ENCODE results near the gene SMYD3. TPM values are rescaled to one million over a fixed set of nuclear protein-coding genes. Genes with fewer than 3 reads are reported as not detected.

SMYD3 gene
- total RNA-seq, 2 donors from 2014 or later, result 23.8 to 34.0 TPM

- H3K27me3 Mint-ChIP-seq, result no peaks in the 10 kb centered on the region
- ATAC-seq (replicated peaks), result no peak
- no peaks in the 10 kb centered on the region for H3K36me3 Mint-ChIP-seq (ENCODE audit: low read depth)
- no peak overlapping the region for H3K4me3 Mint-ChIP-seq
- no peak overlapping the region for H3K27ac Mint-ChIP-seq
- no peaks in the 10 kb centered on the region for H3K9me3 Mint-ChIP-seq
- H3K4me1 Mint-ChIP-seq, result no peaks in the 10 kb centered on the region
Measured at GRCh38 chr1:246104927-246105326, 402.2 kb downstream of the SMYD3 start.

GRCh38 chr1:246099570-246099969 is 407.5 kb downstream of the SMYD3 start:
- Mint-ChIP-seq H3K9me3 (no peaks in the 10 kb centered on the region), H3K4me3 (no peak overlapping the region), H3K36me3 (ENCODE audit: low read depth) (no peaks in the 10 kb centered on the region), H3K4me1 (no peaks in the 10 kb centered on the region), H3K27ac (no peak overlapping the region), H3K27me3 (no peaks in the 10 kb centered on the region)
- no peak for ATAC-seq (replicated peaks)

DNA sequence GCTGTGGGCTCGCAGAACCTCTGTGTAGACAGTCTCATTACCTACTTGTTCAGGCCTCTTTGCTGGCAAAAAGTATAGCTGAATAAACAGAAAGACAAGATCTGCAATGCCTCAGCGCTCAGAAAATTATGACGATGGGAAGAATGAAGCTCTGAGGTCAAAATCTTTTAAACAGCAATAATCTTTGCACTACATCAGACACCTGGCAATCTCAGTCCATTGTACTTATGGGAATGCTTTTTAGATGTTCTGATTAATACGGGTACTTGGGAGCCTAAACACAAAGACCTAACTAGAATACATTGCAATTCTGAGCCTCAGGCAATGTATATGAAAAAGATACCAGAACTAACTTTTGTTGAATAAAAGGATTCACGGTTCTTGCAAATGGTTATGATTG is 410.7 kb downstream of the SMYD3 start:
- Mint-ChIP-seq H3K36me3 (ENCODE audit: low read depth) (no peaks in the 10 kb centered on the region), H3K4me1 (no peaks in the 10 kb centered on the region), H3K27me3 (no peaks in the 10 kb centered on the region), H3K9me3 (no peaks in the 10 kb centered on the region), H3K27ac (no peak overlapping the region), H3K4me3 (no peak overlapping the region)
- no peak for ATAC-seq (replicated peaks)

- no peaks in the 10 kb centered on the region for H3K36me3 Mint-ChIP-seq (ENCODE audit: low read depth)
- no peak for ATAC-seq (replicated peaks)
- H3K4me3 Mint-ChIP-seq, result no peak overlapping the region
- H3K4me1 Mint-ChIP-seq, result no peaks in the 10 kb centered on the region
- H3K27ac Mint-ChIP-seq, result no peak overlapping the region
- H3K27me3 Mint-ChIP-seq, result no peaks in the 10 kb centered on the region
- H3K9me3 Mint-ChIP-seq, result no peaks in the 10 kb centered on the region
Measured at GRCh38 chr1:246095443-246095842, 411.6 kb downstream of the SMYD3 start.

DNA sequence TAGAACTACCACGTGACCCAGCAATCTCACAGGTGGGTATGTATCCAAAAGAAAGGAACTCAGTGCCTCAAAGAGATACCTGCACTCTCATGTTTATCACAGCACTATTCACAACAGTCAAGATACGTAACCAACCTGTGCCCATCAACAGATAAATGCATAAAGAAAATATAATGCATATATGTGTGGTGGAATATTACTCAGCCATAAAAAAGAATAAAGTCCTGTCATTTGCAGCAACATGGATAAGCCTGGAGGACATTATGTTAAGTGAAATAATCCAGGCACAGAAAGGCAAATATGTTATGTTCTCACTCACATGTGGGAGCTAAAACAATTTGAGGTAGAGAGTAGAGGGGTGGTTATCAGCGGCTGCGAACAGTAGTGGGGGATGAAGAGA is 413.8 kb downstream of the SMYD3 start:
- H3K36me3 Mint-ChIP-seq (ENCODE audit: low read depth), result no peaks in the 10 kb centered on the region
- no peak for ATAC-seq (replicated peaks)
- no peaks in the 10 kb centered on the region for H3K27me3 Mint-ChIP-seq
- no peak overlapping the region for H3K27ac Mint-ChIP-seq
- H3K9me3 Mint-ChIP-seq, result no peaks in the 10 kb centered on the region
- no peaks in the 10 kb centered on the region for H3K4me1 Mint-ChIP-seq
- no peak overlapping the region for H3K4me3 Mint-ChIP-seq

DNA sequence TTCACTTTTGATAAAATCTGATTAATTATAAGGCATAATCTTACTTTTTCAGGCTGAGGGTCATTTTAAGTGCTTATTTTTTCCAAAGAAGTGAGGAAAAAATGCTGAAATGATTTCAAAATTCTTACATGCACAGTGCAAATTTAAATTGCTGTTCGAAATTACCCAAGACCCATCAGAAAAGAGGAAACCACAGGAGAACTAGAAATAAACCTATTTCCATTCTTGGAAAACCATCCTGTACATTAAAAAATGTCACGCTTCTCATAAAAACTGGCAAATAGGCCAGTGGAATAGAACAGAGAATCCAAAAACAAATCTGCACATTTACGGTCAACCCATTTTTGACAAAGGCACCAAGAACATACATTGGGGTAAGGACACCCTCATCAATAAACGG is 414.9 kb downstream of the SMYD3 start:
- H3K9me3 Mint-ChIP-seq, result no peaks in the 10 kb centered on the region
- no peak overlapping the region for H3K27ac Mint-ChIP-seq
- H3K27me3 Mint-ChIP-seq, result no peaks in the 10 kb centered on the region
- ATAC-seq (replicated peaks), result no peak
- H3K4me3 Mint-ChIP-seq, result no peak overlapping the region
- no peaks in the 10 kb centered on the region for H3K4me1 Mint-ChIP-seq
- H3K36me3 Mint-ChIP-seq (ENCODE audit: low read depth), result no peaks in the 10 kb centered on the region

DNA sequence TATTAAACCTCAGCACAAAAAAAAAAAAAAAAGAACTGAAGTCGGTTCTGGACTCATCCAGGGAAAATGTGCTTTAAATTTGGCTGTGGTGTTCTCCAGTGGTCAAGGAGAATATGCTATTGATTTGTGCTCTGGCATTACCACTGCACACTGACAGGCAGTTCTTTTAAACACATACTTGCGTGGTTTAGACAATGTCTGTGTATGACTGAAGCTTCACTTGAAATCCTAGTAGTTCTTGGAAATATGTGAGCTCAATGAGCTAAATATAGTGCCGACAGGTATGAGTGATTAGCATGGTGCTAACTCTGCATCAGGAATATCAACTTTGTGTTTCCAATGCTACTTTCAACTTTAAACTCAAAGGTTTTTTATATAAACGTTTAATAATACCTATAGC is 415.6 kb downstream of the SMYD3 start:
- Mint-ChIP-seq H3K4me1 (no peaks in the 10 kb centered on the region), H3K36me3 (ENCODE audit: low read depth) (no peaks in the 10 kb centered on the region), H3K27me3 (no peaks in the 10 kb centered on the region), H3K9me3 (no peaks in the 10 kb centered on the region), H3K4me3 (no peak overlapping the region), H3K27ac (no peak overlapping the region)
- no peak for ATAC-seq (replicated peaks)

DNA sequence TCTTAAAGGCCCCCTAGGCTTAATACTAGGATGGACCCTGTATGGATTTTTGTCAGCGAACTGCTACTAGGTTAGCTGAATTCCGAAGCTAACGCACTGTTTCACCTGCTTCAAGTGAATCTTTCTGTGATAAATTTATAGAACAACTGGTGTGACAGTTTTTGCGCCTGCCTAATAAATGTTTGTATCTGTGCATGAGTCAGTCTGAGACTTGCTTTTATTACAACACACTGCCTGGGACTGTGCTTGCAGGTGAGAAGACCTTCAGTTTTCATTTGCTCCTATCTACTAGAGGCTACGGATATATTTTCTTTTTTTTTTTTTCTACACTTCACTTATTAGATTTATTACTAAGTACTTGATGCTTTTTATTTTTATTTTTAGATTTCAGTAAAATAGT is 420.9 kb downstream of the SMYD3 start:
- Mint-ChIP-seq H3K36me3 (ENCODE audit: low read depth) (no peaks in the 10 kb centered on the region), H3K9me3 (peaks cover 6% of the 10 kb centered on the region), H3K27me3 (no peaks in the 10 kb centered on the region), H3K4me3 (no peak overlapping the region), H3K27ac (no peak overlapping the region), H3K4me1 (peaks cover 3% of the 10 kb centered on the region)
- ATAC-seq (replicated peaks), result no peak

- Mint-ChIP-seq H3K36me3 (ENCODE audit: low read depth) (no peaks in the 10 kb centered on the region), H3K4me3 (no peak overlapping the region), H3K27me3 (no peaks in the 10 kb centered on the region), H3K9me3 (peaks cover 6% of the 10 kb centered on the region), H3K4me1 (peaks cover 3% of the 10 kb centered on the region), H3K27ac (no peak overlapping the region)
- ATAC-seq (replicated peaks), result no peak
Measured at GRCh38 chr1:246083416-246083815, 423.7 kb downstream of the SMYD3 start.

DNA sequence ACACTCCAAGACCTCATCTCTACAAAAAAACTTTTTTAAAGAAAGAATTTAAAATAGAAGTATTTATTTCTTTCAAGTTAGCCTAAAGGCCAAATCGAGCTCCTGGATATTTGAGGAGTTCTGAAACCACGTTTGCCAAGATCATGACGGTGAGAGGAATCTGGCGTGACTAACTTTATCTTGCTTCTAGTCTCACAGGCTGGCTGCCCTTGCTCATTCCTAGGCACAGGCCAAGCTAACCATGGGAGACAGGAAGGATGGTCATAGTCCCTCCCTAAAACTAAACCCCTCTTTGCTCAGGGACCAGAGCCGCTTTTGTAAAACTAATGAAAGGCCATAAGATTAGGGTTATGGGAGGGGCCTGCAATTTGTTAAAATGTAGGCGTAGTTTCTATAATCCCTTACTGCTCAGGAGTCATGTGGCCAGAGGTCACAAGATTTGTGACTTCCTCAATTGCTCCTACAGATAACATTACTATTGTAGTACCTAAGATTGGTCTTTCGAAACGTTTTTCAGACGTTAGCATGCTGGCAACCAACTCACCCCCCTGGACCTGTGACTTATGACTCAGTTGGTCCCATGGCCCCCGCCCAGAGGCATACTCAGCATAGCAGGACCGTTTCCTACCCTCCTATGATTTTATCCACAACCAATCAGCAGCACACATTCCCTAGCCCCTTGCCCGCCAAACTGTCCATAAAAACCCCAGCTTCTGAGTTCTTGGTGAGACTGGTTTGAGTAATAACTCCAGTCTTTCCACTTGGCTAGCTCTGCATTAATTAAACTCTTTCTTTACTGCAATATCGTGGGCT is 425.0 kb downstream of the SMYD3 start:
- no peak for ATAC-seq (replicated peaks)
- Mint-ChIP-seq H3K27me3 (no peaks in the 10 kb centered on the region), H3K36me3 (ENCODE audit: low read depth) (no peaks in the 10 kb centered on the region), H3K4me3 (no peak overlapping the region), H3K4me1 (peaks cover 3% of the 10 kb centered on the region), H3K27ac (no peak overlapping the region), H3K9me3 (peaks cover 6% of the 10 kb centered on the region)

DNA sequence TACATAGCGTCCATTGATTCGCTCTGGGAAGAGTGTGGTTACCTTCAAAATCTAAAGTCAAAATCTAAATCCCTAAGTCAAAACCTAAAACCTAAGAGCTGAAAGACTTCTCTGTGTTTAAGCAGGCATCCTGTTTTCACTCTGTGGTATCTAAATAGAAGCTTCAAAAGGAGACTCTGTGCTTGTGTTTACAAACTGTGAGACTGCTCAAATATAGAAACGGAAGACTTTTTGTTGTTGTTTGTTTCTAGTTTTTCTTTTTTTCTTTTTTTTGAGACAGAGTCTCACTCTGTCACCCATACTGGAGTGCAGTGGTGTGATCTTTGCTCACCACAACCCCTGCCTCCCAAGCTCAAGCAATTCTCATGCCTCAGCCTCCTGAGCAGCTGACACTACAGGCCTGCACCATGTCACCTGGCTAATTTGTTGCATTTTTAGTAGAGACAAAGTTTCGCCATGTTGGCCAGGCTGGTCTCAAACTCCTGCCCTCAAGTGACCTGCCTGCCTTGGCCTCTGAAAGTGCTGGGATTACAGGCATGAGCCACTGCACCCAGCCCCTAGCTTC is 425.9 kb downstream of the SMYD3 start:
- Mint-ChIP-seq H3K4me3 (no peak overlapping the region), H3K27ac (no peak overlapping the region), H3K36me3 (ENCODE audit: low read depth) (no peaks in the 10 kb centered on the region), H3K27me3 (no peaks in the 10 kb centered on the region), H3K9me3 (peaks cover 6% of the 10 kb centered on the region), H3K4me1 (peaks cover 3% of the 10 kb centered on the region)
- no peak for ATAC-seq (replicated peaks)

GRCh38 chr1:246080031-246080430 is 427.0 kb downstream of the SMYD3 start:
- Mint-ChIP-seq H3K36me3 (ENCODE audit: low read depth) (no peaks in the 10 kb centered on the region), H3K27me3 (no peaks in the 10 kb centered on the region), H3K4me1 (peaks cover 3% of the 10 kb centered on the region), H3K9me3 (peaks cover 6% of the 10 kb centered on the region), H3K4me3 (no peak overlapping the region), H3K27ac (no peak overlapping the region)
- ATAC-seq (replicated peaks), result no peak

GRCh38 chr1:246078888-246079252 is 428.2 kb downstream of the SMYD3 start:
- Mint-ChIP-seq H3K9me3 (peaks cover 6% of the 10 kb centered on the region), H3K36me3 (ENCODE audit: low read depth) (no peaks in the 10 kb centered on the region), H3K4me1 (peaks cover 3% of the 10 kb centered on the region), H3K4me3 (no peak overlapping the region), H3K27ac (no peak overlapping the region), H3K27me3 (no peaks in the 10 kb centered on the region)
- ATAC-seq (replicated peaks), result no peak

DNA sequence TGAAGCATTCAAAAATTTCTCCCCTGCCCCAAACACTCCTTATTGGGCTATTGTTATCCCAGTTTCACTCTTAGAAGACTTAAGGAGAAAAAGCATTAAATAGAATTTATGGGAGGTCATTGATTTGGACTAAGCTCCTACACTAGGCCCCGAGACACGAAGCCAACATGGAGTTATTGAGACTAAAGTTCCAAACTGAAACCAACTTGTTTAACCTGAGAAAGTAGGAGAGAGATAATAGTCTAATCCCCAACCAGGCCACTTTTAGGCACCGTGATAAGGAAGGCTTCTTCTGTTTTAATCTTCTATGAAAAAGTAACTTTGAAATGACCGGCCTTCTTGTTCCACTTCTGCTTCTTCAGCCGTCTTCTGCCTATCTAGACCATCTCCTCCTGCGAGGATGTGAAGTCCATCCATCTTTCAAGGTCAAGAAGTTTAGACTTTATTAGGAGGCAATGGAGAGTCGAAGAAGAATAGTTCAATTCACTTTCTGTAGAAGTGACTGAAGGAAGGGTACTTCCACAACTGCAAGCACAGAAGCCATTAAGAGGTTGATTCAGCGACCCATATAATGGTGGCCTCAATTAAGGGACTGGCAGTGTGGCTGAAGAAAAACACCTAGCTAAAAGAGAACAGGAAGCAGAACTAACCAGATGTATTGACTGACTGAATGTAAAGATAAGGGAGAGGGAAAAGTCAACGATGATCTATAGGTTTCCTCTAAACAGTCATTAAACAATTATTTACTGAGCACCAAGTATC is 428.8 kb downstream of the SMYD3 start:
- Mint-ChIP-seq H3K4me3 (no peak overlapping the region), H3K4me1 (no peaks in the 10 kb centered on the region), H3K9me3 (peaks cover 2% of the 10 kb centered on the region), H3K27ac (no peak overlapping the region), H3K36me3 (ENCODE audit: low read depth) (no peaks in the 10 kb centered on the region), H3K27me3 (no peaks in the 10 kb centered on the region)
- ATAC-seq (replicated peaks), result no peak

DNA sequence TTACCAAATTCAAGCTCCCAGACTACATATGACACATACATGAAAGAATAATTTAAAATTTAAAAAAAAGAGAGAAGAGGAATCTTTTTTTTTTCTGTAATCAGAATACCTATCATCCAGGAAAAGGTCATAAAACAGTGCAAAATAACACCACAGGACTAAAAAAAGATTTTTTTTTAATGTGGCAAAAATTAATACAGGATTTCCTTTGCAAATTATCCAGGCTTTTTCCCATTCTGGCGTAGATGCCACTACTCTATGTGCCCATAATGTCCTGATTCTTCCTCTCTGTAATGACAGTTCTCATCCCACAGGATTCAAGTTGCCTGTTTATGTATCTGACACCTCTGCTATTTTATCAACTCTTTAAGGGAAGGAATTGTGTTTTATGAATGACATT is 429.6 kb downstream of the SMYD3 start:
- Mint-ChIP-seq H3K4me1 (no peaks in the 10 kb centered on the region), H3K27ac (no peak overlapping the region), H3K27me3 (no peaks in the 10 kb centered on the region), H3K9me3 (no peaks in the 10 kb centered on the region), H3K4me3 (no peak overlapping the region), H3K36me3 (ENCODE audit: low read depth) (no peaks in the 10 kb centered on the region)
- ATAC-seq (replicated peaks), result no peak
